Mesothelial cell of epicardium (in vitro differentiated cells): ENCODE measurements around the gene OLFML2B. TPM values are rescaled to one million over a fixed set of nuclear protein-coding genes. Genes with fewer than 3 reads are reported as not detected.
"Not testable (repeated sequence)": the region's sequence is repeated elsewhere in the genome, so short reads cannot be mapped to it uniquely, and the experiment has no call there.

Source experiments
- DNase-seq, 2 experiments: peaks; one replicate each; pipeline ENCODE4 v3.0.0; 2021; ENCODE audit warnings: low spot score in 2 of 2; ENCODE audit not compliant: unreplicated experiment in 2 of 2
- H3K27ac Mint-ChIP-seq: 2 replicates; pipeline ENCODE4 v1.8.0; 2021; ENCODE audit warnings: mixed read lengths
- H3K27me3 Mint-ChIP-seq: 2 replicates; pipeline ENCODE4 v1.8.0; 2021; ENCODE audit warnings: low read depth, mixed read lengths
- H3K36me3 Mint-ChIP-seq: 2 replicates; pipeline ENCODE4 v1.8.0; 2021; ENCODE audit warnings: mixed read lengths
- H3K4me1 Mint-ChIP-seq: 2 replicates; pipeline ENCODE4 v1.8.0; 2021; ENCODE audit warnings: mixed read lengths
- H3K4me3 Mint-ChIP-seq: 2 replicates; pipeline ENCODE4 v1.8.0; 2021; ENCODE audit warnings: mild to moderate bottlenecking, moderate library complexity, mixed read lengths
- H3K9me3 Mint-ChIP-seq: 2 replicates; pipeline ENCODE4 v1.8.0; 2021; ENCODE audit warnings: mixed read lengths
- total RNA-seq: library from RNA; stranded (reverse); gene quantifications from 3 replicates; pipeline ENCODE4 v1.2.1, GENCODE V29; 2021
- TF ChIP-seq, protein P1 (sequence below): fragments of 200-600 bp; sonication (generic); IDR thresholded peaks from one replicate; pipeline ENCODE4 v1.5.0; 2021; ENCODE audit warnings: antibody characterized with exemption; ENCODE audit not compliant: unreplicated experiment

Gene OLFML2B
- total RNA-seq, 1 donor from 2014 or later, result 4.4 TPM

DNA sequence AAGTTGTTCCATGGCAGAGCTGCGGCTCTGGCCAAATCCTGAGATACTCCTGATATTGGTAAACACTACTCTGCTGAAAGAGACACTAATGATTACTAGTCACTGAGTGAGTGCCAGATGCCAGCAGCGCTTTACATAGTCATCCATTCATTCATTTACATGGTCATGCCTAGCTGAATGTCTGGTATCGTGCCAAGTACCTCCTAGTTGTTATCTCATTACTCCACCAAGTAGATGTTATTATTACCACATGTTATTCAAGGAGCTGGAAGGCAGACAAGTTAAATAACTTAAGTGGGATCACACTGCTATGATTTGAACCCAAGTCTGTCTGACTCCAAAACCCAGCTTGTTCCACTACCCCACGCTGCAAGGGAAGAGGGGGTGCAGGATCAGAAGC, 4.7 kb downstream of the OLFML2B start:
- Mint-ChIP-seq H3K9me3 (peaks cover 4% of the 10 kb centered on the region), H3K4me1 (peaks cover 7% of the 10 kb centered on the region), H3K36me3 (no peaks in the 10 kb centered on the region), H3K27ac (no peak overlapping the region), H3K27me3 (peaks cover 27% of the 10 kb centered on the region), H3K4me3 (no peak overlapping the region)
- TF ChIP-seq, protein P1, sequence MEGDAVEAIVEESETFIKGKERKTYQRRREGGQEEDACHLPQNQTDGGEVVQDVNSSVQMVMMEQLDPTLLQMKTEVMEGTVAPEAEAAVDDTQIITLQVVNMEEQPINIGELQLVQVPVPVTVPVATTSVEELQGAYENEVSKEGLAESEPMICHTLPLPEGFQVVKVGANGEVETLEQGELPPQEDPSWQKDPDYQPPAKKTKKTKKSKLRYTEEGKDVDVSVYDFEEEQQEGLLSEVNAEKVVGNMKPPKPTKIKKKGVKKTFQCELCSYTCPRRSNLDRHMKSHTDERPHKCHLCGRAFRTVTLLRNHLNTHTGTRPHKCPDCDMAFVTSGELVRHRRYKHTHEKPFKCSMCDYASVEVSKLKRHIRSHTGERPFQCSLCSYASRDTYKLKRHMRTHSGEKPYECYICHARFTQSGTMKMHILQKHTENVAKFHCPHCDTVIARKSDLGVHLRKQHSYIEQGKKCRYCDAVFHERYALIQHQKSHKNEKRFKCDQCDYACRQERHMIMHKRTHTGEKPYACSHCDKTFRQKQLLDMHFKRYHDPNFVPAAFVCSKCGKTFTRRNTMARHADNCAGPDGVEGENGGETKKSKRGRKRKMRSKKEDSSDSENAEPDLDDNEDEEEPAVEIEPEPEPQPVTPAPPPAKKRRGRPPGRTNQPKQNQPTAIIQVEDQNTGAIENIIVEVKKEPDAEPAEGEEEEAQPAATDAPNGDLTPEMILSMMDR, result no peak
- no peak for DNase-seq

DNA sequence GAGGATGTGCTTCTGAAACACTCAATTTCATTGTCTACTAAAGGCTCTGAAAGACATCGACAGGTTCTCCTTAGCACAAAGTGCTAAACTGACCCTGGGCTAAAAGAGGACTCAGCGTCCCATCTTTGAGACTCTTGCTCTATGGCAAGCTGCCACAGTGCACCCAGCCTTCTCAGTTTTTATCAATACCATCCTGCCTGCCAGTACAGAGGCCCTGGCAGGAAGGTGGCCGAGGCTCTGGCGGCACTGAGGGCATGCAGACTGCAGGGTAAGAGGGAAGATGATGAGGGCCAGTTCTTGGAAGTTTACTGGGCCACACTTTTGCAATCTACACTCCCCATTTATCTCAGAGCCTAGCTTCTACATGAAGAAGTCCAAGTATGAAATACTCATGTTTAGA, 5.3 kb downstream of the OLFML2B start:
- DNase-seq, result no peak
- no peak overlapping the region for H3K4me3 Mint-ChIP-seq
- no peak overlapping the region for H3K27ac Mint-ChIP-seq
- peaks cover 24% of the 10 kb centered on the region for H3K27me3 Mint-ChIP-seq
- peaks cover 10% of the 10 kb centered on the region for H3K9me3 Mint-ChIP-seq
- H3K4me1 Mint-ChIP-seq, result peaks cover 7% of the 10 kb centered on the region
- peaks cover 1% of the 10 kb centered on the region for H3K36me3 Mint-ChIP-seq
- TF ChIP-seq, protein P1, result no peak

DNA sequence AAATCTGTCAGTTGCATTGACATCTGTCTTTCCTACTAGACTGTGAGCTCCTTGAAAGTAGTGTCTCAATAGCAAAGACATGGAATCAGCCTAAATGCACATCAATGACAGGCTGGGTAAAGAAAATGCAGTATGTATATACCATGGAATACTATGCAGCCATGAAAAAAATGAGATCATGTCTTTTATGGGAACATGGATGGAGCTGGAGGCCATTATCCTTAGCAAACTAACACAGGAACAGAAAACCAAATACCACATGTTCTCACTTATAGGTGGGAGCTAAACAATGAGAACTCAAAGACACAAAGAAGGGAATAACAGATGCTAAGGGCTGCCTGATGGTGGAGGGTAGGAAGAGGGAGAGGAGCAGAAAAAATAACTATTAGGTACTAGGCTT, 5.9 kb downstream of the OLFML2B start:
- not testable (repeated sequence) for H3K4me3 Mint-ChIP-seq, H3K4me1 Mint-ChIP-seq, DNase-seq, H3K27ac Mint-ChIP-seq, H3K36me3 Mint-ChIP-seq
- Mint-ChIP-seq H3K9me3 (peaks cover 11% of the 10 kb centered on the region), H3K27me3 (peaks cover 18% of the 10 kb centered on the region)

DNA sequence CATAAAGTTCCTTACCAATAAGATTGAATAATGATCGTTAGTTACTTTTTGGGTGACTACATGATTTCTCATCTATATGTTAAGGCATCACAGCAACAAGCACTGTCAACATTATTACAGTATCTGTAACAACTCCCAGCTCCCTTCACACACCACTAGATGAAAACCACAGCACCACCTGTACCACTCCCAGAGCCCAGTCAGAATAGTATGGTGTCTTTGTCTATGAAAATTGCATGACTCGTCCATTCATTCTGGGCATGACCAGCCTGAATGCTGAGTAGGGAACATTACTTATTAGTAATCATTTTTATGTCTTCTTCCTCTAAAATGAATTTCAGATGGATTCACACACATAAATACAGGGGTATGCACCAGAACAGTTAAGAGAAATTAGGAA, 7.0 kb downstream of the OLFML2B start:
- H3K4me3 Mint-ChIP-seq, result no peak overlapping the region
- DNase-seq, result no peak
- peaks cover 3% of the 10 kb centered on the region for H3K4me1 Mint-ChIP-seq
- TF ChIP-seq, protein P1, result no peak
- no peak overlapping the region for H3K27ac Mint-ChIP-seq
- H3K27me3 Mint-ChIP-seq, result peaks cover 12% of the 10 kb centered on the region
- peaks cover 1% of the 10 kb centered on the region for H3K36me3 Mint-ChIP-seq
- H3K9me3 Mint-ChIP-seq, result peaks cover 11% of the 10 kb centered on the region

DNA sequence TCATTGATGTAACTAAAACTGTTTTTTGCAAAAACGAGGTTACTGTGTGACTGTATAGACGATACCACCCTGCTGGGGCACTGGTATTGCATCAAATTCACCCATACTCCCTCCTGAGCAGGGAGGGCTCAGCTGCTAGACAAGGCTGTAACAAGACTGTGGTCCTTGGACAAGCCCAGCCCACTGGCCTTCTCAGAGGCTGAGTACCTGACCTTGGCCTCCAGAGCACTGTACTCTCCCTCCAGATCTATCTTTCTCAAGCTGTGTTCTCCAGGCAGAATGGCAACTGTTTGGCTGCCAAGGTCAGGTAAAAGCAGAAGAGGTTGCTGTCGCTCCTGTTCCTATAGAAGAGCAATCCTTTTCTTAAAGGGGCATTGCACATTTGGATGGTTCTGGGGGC, 8.5 kb downstream of the OLFML2B start:
- Mint-ChIP-seq H3K9me3 (peaks cover 11% of the 10 kb centered on the region), H3K36me3 (peaks cover 1% of the 10 kb centered on the region), H3K27me3 (peaks cover 6% of the 10 kb centered on the region), H3K27ac (no peak overlapping the region), H3K4me1 (no peaks in the 10 kb centered on the region), H3K4me3 (no peak overlapping the region)
- no peak for DNase-seq
- TF ChIP-seq, protein P1, result no peak

DNA sequence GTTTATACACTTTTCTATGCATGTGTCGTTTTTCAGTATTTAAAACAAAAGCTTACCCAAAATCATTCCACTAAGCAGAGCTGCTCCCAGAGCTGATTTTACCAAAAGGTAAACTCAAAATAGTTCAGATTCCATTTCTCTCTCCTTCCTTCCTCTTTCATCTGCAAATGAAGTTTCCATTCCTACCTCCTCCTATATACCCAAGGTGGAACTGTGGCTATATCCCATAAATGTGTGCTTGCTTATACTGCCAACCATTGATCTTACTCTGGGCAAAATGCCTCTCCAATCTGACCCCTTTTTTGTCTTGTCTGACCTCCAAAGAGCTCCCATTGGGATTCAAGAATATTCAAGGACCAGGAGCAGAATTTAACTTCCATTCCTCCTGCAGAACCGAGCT, 9.5 kb downstream of the OLFML2B start:
- TF ChIP-seq, protein P1, result no peak
- Mint-ChIP-seq H3K27ac (no peak overlapping the region), H3K27me3 (peaks cover 6% of the 10 kb centered on the region), H3K4me1 (no peaks in the 10 kb centered on the region), H3K36me3 (peaks cover 1% of the 10 kb centered on the region), H3K4me3 (no peak overlapping the region), H3K9me3 (peaks cover 11% of the 10 kb centered on the region)
- no peak for DNase-seq
